ENCODE measurements around the gene NANOGP8.
"Not testable (repeated sequence)": the region's sequence is repeated elsewhere in the genome, so short reads cannot be mapped to it uniquely, and the experiment has no call there.

NANOGP8 gene, protein sequence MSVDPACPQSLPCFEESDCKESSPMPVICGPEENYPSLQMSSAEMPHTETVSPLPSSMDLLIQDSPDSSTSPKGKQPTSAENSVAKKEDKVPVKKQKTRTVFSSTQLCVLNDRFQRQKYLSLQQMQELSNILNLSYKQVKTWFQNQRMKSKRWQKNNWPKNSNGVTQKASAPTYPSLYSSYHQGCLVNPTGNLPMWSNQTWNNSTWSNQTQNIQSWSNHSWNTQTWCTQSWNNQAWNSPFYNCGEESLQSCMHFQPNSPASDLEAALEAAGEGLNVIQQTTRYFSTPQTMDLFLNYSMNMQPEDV

GRCh38 chr15:35085176-35085919 lies at the start of gene NANOGP8:
Gene NANOGP8, minus strand, starts transcription at chr15:35085295. Its CDS starts 185 bp downstream, at chr15:35085110.
- in situ Hi-C loops (cut with MboI; ENCODE audit: low pct_unique_long_range_greater_than_20kb, low sequenced_read_pairs, unreplicated experiment): loop anchor here (25.0 kb wide), 1 partner anchor 352 kb away; no protein-coding TSS in a partner anchor
- DNase-seq (ENCODE audit: low spot score): not testable (repeated sequence)

GRCh38 chr15:35134299-35134698 lies 49.2 kb upstream of the NANOGP8 start:
- DNase-seq (ENCODE audit: low spot score): no peak
- no peak for TF ChIP-seq CTCF (IDR thresholded peaks at IDR 0.05; ENCODE audit: extremely low read depth, insufficient read depth, missing control alignments)
- in situ Hi-C loops (cut with MboI; ENCODE audit: low pct_unique_long_range_greater_than_20kb, low sequenced_read_pairs, unreplicated experiment): no loop called here

- TF ChIP-seq CTCF (IDR thresholded peaks at IDR 0.05; ENCODE audit: extremely low read depth, insufficient read depth, missing control alignments): no peak
- in situ Hi-C loops (cut with MboI; ENCODE audit: low pct_unique_long_range_greater_than_20kb, low sequenced_read_pairs, unreplicated experiment): no loop called here
Observed at GRCh38 chr15:35130245-35130644, 45.1 kb upstream of the NANOGP8 start.

GRCh38 chr15:35129361-35129760 lies 44.3 kb upstream of the NANOGP8 start:
- no peak for TF ChIP-seq CTCF (IDR thresholded peaks at IDR 0.05; ENCODE audit: extremely low read depth, insufficient read depth, missing control alignments)
- in situ Hi-C loops (cut with MboI; ENCODE audit: low pct_unique_long_range_greater_than_20kb, low sequenced_read_pairs, unreplicated experiment): no loop called here
- no peak for DNase-seq (ENCODE audit: low spot score)

More at GRCh38 chr15:35130245-35130644, 45.1 kb upstream of the NANOGP8 start:
- no peak for DNase-seq (ENCODE audit: low spot score)

DNA sequence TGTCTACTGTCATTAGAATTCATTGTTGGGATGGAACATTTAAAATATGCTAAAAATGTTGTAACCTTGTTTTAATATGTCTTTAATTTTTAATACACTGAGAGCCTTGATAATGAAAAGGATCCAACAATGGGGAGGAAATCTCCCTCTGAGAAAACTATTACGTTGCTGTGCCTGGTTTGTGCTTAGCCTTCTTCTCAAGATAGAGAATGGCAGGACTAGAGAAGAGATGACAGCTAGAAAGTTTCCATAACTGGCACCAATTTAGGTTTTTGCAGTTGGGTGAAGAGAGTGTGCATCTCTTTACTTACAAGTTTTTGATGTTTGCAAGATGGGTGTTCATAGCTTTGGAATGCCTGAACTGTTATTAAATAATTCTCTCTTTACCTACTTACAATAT lies 42.6 kb upstream of the NANOGP8 start:
- TF ChIP-seq CTCF (IDR thresholded peaks at IDR 0.05; ENCODE audit: extremely low read depth, insufficient read depth, missing control alignments): no peak
- in situ Hi-C loops (cut with MboI; ENCODE audit: low pct_unique_long_range_greater_than_20kb, low sequenced_read_pairs, unreplicated experiment): no loop called here
- DNase-seq (ENCODE audit: low spot score): no peak

DNA sequence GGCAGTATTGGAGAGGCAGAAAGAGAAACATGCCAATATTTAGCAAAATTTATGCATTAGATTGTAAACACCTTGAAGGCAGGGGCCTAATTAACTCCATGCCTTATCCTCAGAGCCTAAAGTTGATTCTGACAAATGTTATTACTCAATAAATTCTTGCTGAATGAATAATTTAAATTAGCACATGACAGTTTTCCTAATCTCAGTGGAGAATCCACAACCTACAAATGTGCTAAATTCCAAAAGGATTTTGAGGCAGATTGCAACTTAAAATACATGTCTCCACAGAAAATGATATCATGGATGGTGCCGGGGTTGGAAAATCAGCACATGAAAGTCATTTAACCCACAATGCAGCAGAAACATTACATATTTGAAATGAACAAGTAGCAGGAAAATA lies 41.1 kb upstream of the NANOGP8 start:
- in situ Hi-C loops (cut with MboI; ENCODE audit: low pct_unique_long_range_greater_than_20kb, low sequenced_read_pairs, unreplicated experiment): no loop called here
- no peak for DNase-seq (ENCODE audit: low spot score)
- no peak for TF ChIP-seq CTCF (IDR thresholded peaks at IDR 0.05; ENCODE audit: extremely low read depth, insufficient read depth, missing control alignments)

DNA sequence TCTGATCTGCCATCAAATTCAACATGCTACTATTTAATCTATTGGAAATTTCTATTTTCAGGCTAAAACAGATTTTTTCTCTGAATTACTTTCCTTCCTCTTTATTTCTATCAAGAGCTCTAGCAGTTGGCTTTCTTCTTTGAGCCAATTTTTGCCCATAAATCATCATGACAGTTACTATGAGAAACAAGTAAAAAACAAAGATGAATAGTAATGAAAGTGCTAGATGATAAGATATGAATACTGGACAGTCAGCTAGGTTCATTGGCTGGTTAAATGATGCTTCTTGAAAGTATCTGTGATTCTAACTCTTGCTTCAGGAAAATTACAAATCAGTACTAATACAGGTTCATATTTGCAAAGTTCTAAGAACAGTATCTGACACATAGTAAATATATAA lies 38.6 kb upstream of the NANOGP8 start:
- no peak for TF ChIP-seq CTCF (IDR thresholded peaks at IDR 0.05; ENCODE audit: extremely low read depth, insufficient read depth, missing control alignments)
- in situ Hi-C loops (cut with MboI; ENCODE audit: low pct_unique_long_range_greater_than_20kb, low sequenced_read_pairs, unreplicated experiment): no loop called here
- no peak for DNase-seq (ENCODE audit: low spot score)

All from GM13977 (cell line).